Measurements from ENCODE around the gene ZC3HAV1L. TPM values are rescaled to one million over a fixed set of nuclear protein-coding genes. Genes with fewer than 3 reads are reported as not detected.

Gene ZC3HAV1L
- total and polyA plus RNA-seq, 2 of the 8 experiments (the other 6 are each of a cell fraction or from before 2014, with no cell fraction given) = 5.2 to 7.0 TPM

GRCh38 chr7:139081584-139081983, 45.7 kb upstream of the ZC3HAV1L start:
- peaks cover 2 to 34% (median 29%) of the 10 kb centered on the region in 4 experiments; a peak in 6 of 8 replicates for H3K36me3 ChIP-seq (ENCODE audit: control insufficient read depth in 2 of 4, insufficient read depth in 4 of 4, low read length in 3 of 4)
- TF ChIP-seq CEBPB (IDR thresholded peaks at IDR 0.05; ENCODE audit: low read depth, low read length) = no peak
- TF ChIP-seq USF2 (IDR thresholded peaks at IDR 0.05; ENCODE audit: low read length) = no peak
- no peak for TF ChIP-seq MAFK (IDR thresholded peaks at IDR 0.05; ENCODE audit: low read depth, low read length)
- TF ChIP-seq SUZ12 (IDR thresholded peaks at IDR 0.05; ENCODE audit: low read length) = no peak
- TF ChIP-seq CBX8 (IDR thresholded peaks at IDR 0.05; ENCODE audit: borderline replicate concordance, low read depth, low read length) = no peak

More at GRCh38 chr7:139081584-139081983, 45.7 kb upstream of the ZC3HAV1L start:
- Histone ChIP-seq H3K27ac (ENCODE audit: low read depth, low read length) (no peak overlapping the region), H3K27me3 (replicated peaks in 1 of 4; ENCODE audit: control insufficient read depth in 3 of 4, extremely low read depth in 1 of 4, insufficient read depth in 3 of 4, low read length in 3 of 4) (no peaks in the 10 kb centered on the region), H2BK5ac (ENCODE audit: low read depth, low read length) (no peak overlapping the region), H3K18ac (ENCODE audit: extremely low read depth, low read length) (no peak overlapping the region), H3K23me2 (ENCODE audit: low read depth, low read length) (no peaks in the 10 kb centered on the region), H3K4me2 (ENCODE audit: insufficient read depth in 1 of 2, low read depth in 2 of 2, low read length in 2 of 2) (no peak overlapping the region), H3K9ac (replicated peaks in 1 of 4; ENCODE audit: extremely low read depth in 1 of 4, low read depth in 3 of 4, low read length in 3 of 4) (no peak overlapping the region), H3K4ac (replicated peaks; ENCODE audit: insufficient read length, low read depth, low read length) (no peak overlapping the region), H3K14ac (ENCODE audit: insufficient read length) (no peak overlapping the region), H3K9me3 (ENCODE audit: insufficient read depth in 2 of 2, low read depth in 1 of 2, low read length in 1 of 2) (no peaks in the 10 kb centered on the region), H2BK15ac (ENCODE audit: low read length) (no peak overlapping the region), H2AFZ (ENCODE audit: low read length) (no peak overlapping the region), H3K79me2 (ENCODE audit: control insufficient read depth in 1 of 2, insufficient read depth in 2 of 2, low read length in 2 of 2) (no peaks in the 10 kb centered on the region), H3K4me1 (replicated peaks in 1 of 4; ENCODE audit: control insufficient read depth in 3 of 4, insufficient read depth in 4 of 4, low read length in 3 of 4) (no peaks in the 10 kb centered on the region), H3K79me1 (ENCODE audit: low read depth, low read length) (no peaks in the 10 kb centered on the region), H4K20me1 (replicated peaks in 1 of 2; ENCODE audit: control insufficient read depth in 1 of 2, insufficient read depth in 2 of 2, low read length in 2 of 2) (peaks cover 2% of the 10 kb centered on the region in 2 experiments), H2BK120ac (replicated peaks; ENCODE audit: low read depth, low read length) (no peak overlapping the region), H4K91ac (replicated peaks; ENCODE audit: insufficient read length, low read length) (no peak overlapping the region), H3K23ac (ENCODE audit: insufficient read length) (no peak overlapping the region), H2BK12ac (ENCODE audit: low read depth, low read length) (no peak overlapping the region), H3K56ac (replicated peaks; ENCODE audit: insufficient read length, low read depth, low read length) (no peak overlapping the region), H2AK5ac (ENCODE audit: low read depth, low read length) (no peak overlapping the region), H4K5ac (ENCODE audit: insufficient read length, low read depth, low read length) (no peak overlapping the region), H4K8ac (ENCODE audit: extremely low read depth, insufficient read depth, low read length) (no peak overlapping the region), H3K4me3 (ENCODE audit: extremely low read depth in 1 of 4, insufficient read depth in 2 of 4, low read depth in 3 of 4, low read length in 4 of 4) (no peak overlapping the region), H2BK20ac (ENCODE audit: low read length) (no peak overlapping the region)
- CTCF ChIA-PET (ENCODE audit: partially characterized antibody) = interaction anchor here (0.7 kb wide), 1 partner anchor 9 kb away, joined by 3 read pairs; no protein-coding TSS in a partner anchor
- FAIRE-seq (no peak), DNase-seq (ENCODE audit: low read depth in 1 of 2, low spot score in 2 of 2) (no peak)
- POLR2A ChIA-PET (ENCODE audit: partially characterized antibody) = no interaction called here
